HepG2 (cell line): Measurements from ENCODE around the gene DDTL. TPM values are rescaled to one million over a fixed set of nuclear protein-coding genes. Genes with fewer than 3 reads are reported as not detected.
"Not testable (repeated sequence)": the region's sequence is repeated elsewhere in the genome, so short reads cannot be mapped to it uniquely, and the experiment has no call there.

Experiments
- ATAC-seq: fragments of 200-7000 bp; cut with Tn5 transposase; 3 replicates; pipeline ENCODE4 v1.9.1; 2020; ENCODE audit warnings: mild to moderate bottlenecking, moderate library complexity
- BruUV-seq: library from RNA; stranded (reverse); fragments of 400-500 nt; replicated peaks from 2 replicates; lab custom pipeline; 2021; lab: Mats Ljungman, UMichigan
- CTCF ChIA-PET: fragments of 300-600 bp; formaldehyde crosslinking; extraction: SDS; loops from one replicate; lab custom pipeline; 2021; ENCODE audit warnings: low total read pairs, inconsistent platforms, low intra/inter-chr PET ratio; lab: Yijun Ruan, JAX
- POLR2A ChIA-PET: fragments of 350-600 bp; sonication (Branson Sonifier 250); formaldehyde crosslinking; loops from one replicate; lab custom pipeline; 2020; ENCODE audit warnings: antibody characterized with exemption, inconsistent platforms; lab: Yijun Ruan, JAX
- DNase-seq: peaks from one replicate; pipeline ENCODE4 v3.0.0-alpha.2; 2015; ENCODE audit warnings: low spot score
- FAIRE-seq: peaks from 3 replicates; lab custom pipeline; 2011; peaks lifted over from hg19 to GRCh38; lab: Jason Lieb, UNC
- H2AFZ ChIP-seq: one replicate; pipeline ENCODE4 v1.6.1; 2011; ENCODE audit warnings: low read length, inconsistent platforms
- H3K27ac ChIP-seq: fragments of 300-600 bp; 3 replicates; pipeline ENCODE4 v1.8.0; 2011; ENCODE audit warnings: mixed run types, mild to moderate bottlenecking, mixed read lengths, low read length, inconsistent platforms; ENCODE audit not compliant: insufficient read depth; ENCODE audit errors: extremely low read length
- H3K27me3 ChIP-seq, 2 experiments: fragments of 200-600 bp in 1 of 2; 2 replicates in 1 of 2; 3 replicates in 1 of 2; pipeline versions ENCODE4 v1.6.0 to v1.8.0; 2011; ENCODE audit warnings: low read length in 2 of 2, mild to moderate bottlenecking in 2 of 2, moderate library complexity in 2 of 2, inconsistent platforms in 1 of 2; ENCODE audit not compliant: insufficient read depth in 2 of 2, control insufficient read depth in 1 of 2
- H3K36me3 ChIP-seq, 2 experiments: fragments of 200-600 bp in 1 of 2; replicated peaks in 1 of 2; 2 replicates in 1 of 2; 3 replicates in 1 of 2; pipeline versions ENCODE4 v1.5.1 to v1.8.0; 2011; ENCODE audit warnings: low read length in 2 of 2, inconsistent platforms in 1 of 2; ENCODE audit not compliant: insufficient read depth in 2 of 2, control insufficient read depth in 1 of 2
- H3K4me1 ChIP-seq: 2 replicates; pipeline ENCODE4 v1.5.1; 2012; ENCODE audit warnings: low read length, inconsistent platforms; ENCODE audit not compliant: insufficient read depth
- H3K4me2 ChIP-seq: 2 replicates; pipeline ENCODE4 v1.6.0; 2011; ENCODE audit warnings: low read depth, low read length, inconsistent platforms
- H3K4me3 ChIP-seq, 3 experiments: fragments of 200-600 bp in 1 of 3; sonication (generic), shearing (Covaris generic) in 1 of 3; replicated peaks in 1 of 3; 2 replicates each; pipeline ENCODE4 v1.5.1; 2011 to 2016; ENCODE audit warnings: low read length in 3 of 3, inconsistent platforms in 2 of 3, low read depth in 2 of 3, mild to moderate bottlenecking in 2 of 3, control low read depth in 1 of 3, mixed read lengths in 1 of 3; ENCODE audit not compliant: insufficient read depth in 1 of 3
- H3K79me2 ChIP-seq: one replicate; pipeline ENCODE4 v1.6.1; 2011; ENCODE audit warnings: low read length, inconsistent platforms; ENCODE audit not compliant: insufficient read depth
- H3K9ac ChIP-seq: 2 replicates; pipeline ENCODE4 v1.6.0; 2011; ENCODE audit warnings: mild to moderate bottlenecking, low read depth, low read length, inconsistent platforms; ENCODE audit not compliant: insufficient read depth
- H3K9me3 ChIP-seq: 2 replicates; pipeline ENCODE4 v1.5.1; 2012; ENCODE audit warnings: mild to moderate bottlenecking, low read length
- H4K20me1 ChIP-seq: 2 replicates; pipeline ENCODE4 v1.6.0; 2011; ENCODE audit warnings: inconsistent platforms, mild to moderate bottlenecking, low read length, moderate library complexity; ENCODE audit not compliant: insufficient read depth
- ASH2L ChIP-seq: fragments of 300-600, 200-600 bp; sonication (generic); IDR thresholded peaks from 2 replicates; pipeline ENCODE4 v1.7.0; 2017; ENCODE audit warnings: low read depth, mild to moderate bottlenecking, moderate library complexity, mixed read lengths, low read length; ENCODE audit not compliant: insufficient read length
- DDIT3 ChIP-seq: sonication (generic); formaldehyde crosslinking; IDR thresholded peaks from 2 replicates; pipeline ENCODE4 v1.4.0; 2020; ENCODE audit warnings: mild to moderate bottlenecking, missing genetic modification reagents
- GLMP ChIP-seq: sonication (generic); formaldehyde crosslinking; IDR thresholded peaks from 2 replicates; pipeline ENCODE4 v1.9.0; 2021; ENCODE audit warnings: missing genetic modification reagents, mild to moderate bottlenecking, borderline replicate concordance
- IRF1 ChIP-seq: sonication (generic); formaldehyde crosslinking; IDR thresholded peaks from 2 replicates; pipeline ENCODE4 v1.4.0; 2020; ENCODE audit warnings: low read depth, mild to moderate bottlenecking, missing genetic modification reagents
- MED8 ChIP-seq: sonication (generic); formaldehyde crosslinking; IDR thresholded peaks from 2 replicates; pipeline ENCODE4 v1.8.1; 2023; ENCODE audit warnings: mild to moderate bottlenecking, missing genetic modification reagents; ENCODE audit not compliant: insufficient replicate concordance
- PBX2 ChIP-seq: IDR thresholded peaks from 2 replicates; pipeline ENCODE4 v1.6.1; 2016; ENCODE audit warnings: control low read depth
- POLR2AphosphoS5 ChIP-seq: IDR thresholded peaks from 2 replicates; pipeline ENCODE4 v1.6.1; 2012; ENCODE audit warnings: low read depth, low read length
- RARG ChIP-seq: sonication (generic); formaldehyde crosslinking; IDR thresholded peaks from 2 replicates; pipeline ENCODE4 v1.4.0; 2020; ENCODE audit warnings: low read depth, mild to moderate bottlenecking, missing genetic modification reagents
- SNAI1 ChIP-seq: sonication (generic); formaldehyde crosslinking; IDR thresholded peaks from 2 replicates; pipeline ENCODE4 v1.5.0; 2020; ENCODE audit warnings: mild to moderate bottlenecking, missing genetic modification reagents, borderline replicate concordance
- SNAPC2 ChIP-seq: sonication (generic); formaldehyde crosslinking; IDR thresholded peaks from 2 replicates; pipeline ENCODE4 v1.8.1; 2022; ENCODE audit warnings: mild to moderate bottlenecking, missing genetic modification reagents
- USF2 ChIP-seq, 2 experiments: sonication (generic) in 1 of 2; formaldehyde crosslinking in 1 of 2; IDR thresholded peaks; 2 replicates each; pipeline versions ENCODE4 v1.5.1 to v1.6.1; 2011 to 2020; ENCODE audit warnings: borderline replicate concordance in 1 of 2, low read depth in 1 of 2, low read length in 1 of 2, mild to moderate bottlenecking in 1 of 2, missing genetic modification reagents in 1 of 2, moderate library complexity in 1 of 2
- WGBS: methylation state at CpG from one replicate; pipeline ENCODE4 v1.1.6; 2017; ENCODE audit warnings: low lambda C conversion rate; 5-methylcytosine and 5-hydroxymethylcytosine counted together
- in situ Hi-C: cut with HindIII; loops from 2 replicates; pipeline ENCODE4 v1.10.0; 2017; ENCODE audit warnings: low pct_unique_long_range_greater_than_20kb; ENCODE audit not compliant: extremely low pct_ligation_motif_present
- intact Hi-C: fragments of 100-400 bp; cut with micrococcal nuclease; formaldehyde crosslinking; loops from one replicate; pipeline ENCODE4 v1.10.0; 2022; ENCODE audit not compliant: unreplicated experiment
- polyA plus RNA-seq, 8 experiments: library from polyadenylated mRNA; depleted of rRNA in 3 of 8; stranded (reverse) in 7 of 8; unstranded in 1 of 8; fragments of >200 nt; fragmentation: Illumina TruSeq in 4 of 8; extraction: Trizol in 4 of 8; gene quantifications; 2 replicates each; pipeline versions ENCODE4 v1.2.1 to v1.2.3, GENCODE V29; 2011 to 2016; ENCODE audit warnings: low read depth in 4 of 8, missing spikeins in 1 of 8, mixed read lengths in 1 of 8; ENCODE audit not compliant: insufficient read depth in 1 of 8
- total RNA-seq, 5 experiments: library from RNA; depleted of rRNA; stranded (reverse); fragments of >200 nt; fragmentation: Illumina TruSeq; extraction: Trizol; gene quantifications; 2 replicates each; pipeline ENCODE4 v1.2.3, GENCODE V29; 2016; ENCODE audit warnings: low read depth in 1 of 5

The DDTL gene
- total and polyA plus RNA-seq, 2 of the 13 experiments (the other 11 are each of a cell fraction or from before 2014, with no cell fraction given), result 0.31 TPM; not detected in 1

- Histone ChIP-seq H3K36me3 (no peaks in the 10 kb centered on the region), H3K4me3 (no peak overlapping the region), H3K4me2 (no peak overlapping the region), H4K20me1 (no peaks in the 10 kb centered on the region), H3K27ac (no peak overlapping the region), H3K9ac (no peak overlapping the region), H3K4me1 (no peaks in the 10 kb centered on the region), H2AFZ (no peak overlapping the region), H3K9me3 (no peaks in the 10 kb centered on the region), H3K79me2 (no peaks in the 10 kb centered on the region), H3K27me3 (no peaks in the 10 kb centered on the region)
- in situ Hi-C loops, result no loop called here
- WGBS, result no CpG with 5 or more reads among the region's 6 CpGs
- ATAC-seq (no peak), DNase-seq (no peak), FAIRE-seq (no peak)
- BruUV-seq, result no TSS peak
- ChIA-PET POLR2A (no interaction called here), CTCF (no interaction called here)
- TF ChIP-seq USF2 (IDR thresholded peaks at IDR 0.05; ENCODE audit: low read depth, low read length) (no peak), USF2 (CRISPR knock-in tag; IDR thresholded peaks at IDR 0.05; ENCODE audit: borderline replicate concordance) (no peak), MED8 (CRISPR knock-in tag) (no peak), SNAI1 (CRISPR knock-in tag) (no peak), GLMP (CRISPR knock-in tag) (no peak), SNAPC2 (CRISPR knock-in tag) (no peak), PBX2 (no peak), POLR2AphosphoS5 (no peak), DDIT3 (CRISPR knock-in tag) (no peak), IRF1 (CRISPR knock-in tag) (no peak), ASH2L (no peak), RARG (CRISPR knock-in tag) (no peak)
- intact Hi-C loops, result no loop called here
Measured at GRCh38 chr22:23984430-23984829, 17.7 kb downstream of the DDTL start.

- H3K79me2 ChIP-seq, H3K36me3 ChIP-seq, H3K4me1 ChIP-seq, intact Hi-C loops, FAIRE-seq, H3K27ac ChIP-seq, H3K4me3 ChIP-seq, H3K9ac ChIP-seq, H3K4me2 ChIP-seq, in situ Hi-C loops, H3K9me3 ChIP-seq, BruUV-seq, DNase-seq, POLR2A ChIA-PET, H3K27me3 ChIP-seq, CTCF ChIA-PET, ATAC-seq, H4K20me1 ChIP-seq, H2AFZ ChIP-seq: not testable (repeated sequence)
- WGBS, result no CpG with 5 or more reads among the region's 8 CpGs
Measured at GRCh38 chr22:23986089-23986488, 19.4 kb downstream of the DDTL start.
